AG09309 (cell line): ENCODE data around the gene FARP1.

Experiments
- DNase-seq: peaks from one replicate; pipeline ENCODE4 v3.0.0-alpha.2; 2010; ENCODE audit warnings: low read depth
- H3K4me3 ChIP-seq: 2 replicates; pipeline ENCODE4 v1.5.1; 2011; ENCODE audit warnings: mild to moderate bottlenecking, low read depth, low read length, moderate library complexity; ENCODE audit not compliant: control insufficient read depth
- CTCF ChIP-seq: IDR thresholded peaks from 2 replicates; pipeline ENCODE4 v1.5.1; 2011; ENCODE audit warnings: mild to moderate bottlenecking, low read depth, low read length, inconsistent platforms; ENCODE audit not compliant: insufficient read depth, control insufficient read depth; ENCODE audit errors: missing control alignments

FARP1 gene

DNA sequence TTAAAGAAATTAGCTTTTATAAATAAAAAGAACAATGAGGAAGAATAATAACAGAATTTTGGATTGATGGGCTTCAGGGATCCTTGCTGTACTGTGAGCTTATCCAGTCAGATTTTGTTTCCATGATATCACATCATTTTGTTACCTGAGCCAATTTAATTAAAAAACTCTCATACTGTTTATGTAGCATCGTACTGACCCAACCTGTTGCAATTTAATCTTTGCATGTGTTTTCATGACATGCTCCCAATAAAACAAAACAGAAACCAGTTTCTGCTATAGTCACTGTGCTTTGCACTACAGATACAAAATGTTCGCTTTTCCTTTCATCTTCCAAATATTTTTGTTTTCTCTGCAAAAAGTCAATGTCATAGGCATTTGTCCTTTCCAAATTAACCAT lies 143.9 kb downstream of the FARP1 start:
- no peak for DNase-seq
- no peak for TF ChIP-seq CTCF
- no peak overlapping the region for H3K4me3 ChIP-seq

GRCh38 chr13:98288211-98288610 lies 145.3 kb downstream of the FARP1 start:
- no peak overlapping the region for H3K4me3 ChIP-seq
- no peak for TF ChIP-seq CTCF
- DNase-seq = no peak

DNA sequence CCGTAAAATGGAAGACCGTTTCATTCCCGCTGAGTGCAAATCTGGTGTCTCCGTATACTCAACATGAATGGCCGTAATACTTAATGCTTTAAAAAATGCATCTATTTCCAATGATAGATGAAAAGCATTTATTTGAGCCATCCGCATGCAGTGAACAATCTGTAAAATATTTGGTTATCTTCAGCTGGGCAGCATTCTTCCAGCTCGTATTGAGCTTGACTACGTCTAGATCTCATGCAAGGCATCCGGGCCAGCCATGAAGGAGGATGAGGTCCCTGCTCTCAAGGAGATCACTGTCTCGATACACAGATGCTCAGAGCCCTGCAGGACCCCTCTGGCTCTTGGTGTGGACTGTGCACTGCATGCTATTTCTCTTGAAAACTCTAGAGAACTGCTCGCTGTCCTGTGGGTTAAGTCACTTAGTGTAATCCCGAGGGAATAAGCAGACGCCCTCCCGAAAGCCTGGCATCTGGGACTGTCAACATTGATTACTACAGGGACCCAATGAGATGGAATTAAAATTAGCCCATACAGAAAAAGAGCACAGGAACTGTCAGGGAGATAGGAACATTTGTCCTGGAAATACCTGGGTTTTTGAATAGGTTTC lies 146.5 kb downstream of the FARP1 start:
- no peak for TF ChIP-seq CTCF
- no peak overlapping the region for H3K4me3 ChIP-seq
- DNase-seq = no peak

DNA sequence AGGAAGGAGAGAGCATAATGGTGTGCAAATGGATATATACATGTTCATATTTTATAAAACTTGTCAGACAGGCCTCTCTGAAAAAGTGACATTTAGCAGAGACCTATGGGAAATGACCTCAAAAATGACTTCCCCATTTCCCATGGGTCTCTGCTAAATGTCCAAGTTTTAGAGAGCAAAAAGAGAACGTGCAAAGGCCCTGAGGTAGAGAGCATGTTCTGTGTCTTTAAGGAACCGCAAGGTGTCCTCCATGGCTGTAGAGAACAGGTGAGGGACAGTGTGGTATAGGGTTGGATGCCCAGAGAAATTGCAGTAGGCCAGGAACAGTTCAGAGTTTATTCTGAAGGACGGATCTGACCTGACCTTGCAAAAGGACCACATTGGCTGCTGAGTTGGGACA lies 147.4 kb downstream of the FARP1 start:
- no peak overlapping the region for H3K4me3 ChIP-seq
- no peak for DNase-seq
- TF ChIP-seq CTCF = no peak

- DNase-seq = no peak
- TF ChIP-seq CTCF = no peak
- no peak overlapping the region for H3K4me3 ChIP-seq
Measured at GRCh38 chr13:98291658-98292057, 148.8 kb downstream of the FARP1 start.

DNA sequence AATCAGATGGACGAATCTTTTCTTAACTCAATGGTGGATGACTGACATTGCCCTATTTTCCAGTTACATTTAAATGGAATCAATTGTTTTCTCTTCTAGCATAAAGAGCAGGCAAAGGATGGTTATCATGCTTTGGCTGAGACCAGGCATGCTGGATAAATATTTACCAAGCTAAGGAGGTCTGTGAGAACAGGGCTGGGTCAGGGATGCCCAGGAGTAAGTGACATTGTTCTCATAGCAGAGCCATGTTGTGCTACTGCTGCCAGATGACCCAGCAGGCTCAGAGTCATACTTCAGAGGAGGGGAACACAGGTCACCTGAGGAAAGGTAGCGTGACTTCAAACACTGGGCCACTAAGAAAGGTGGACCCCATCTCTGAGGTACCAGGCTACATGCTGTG lies 150.2 kb downstream of the FARP1 start:
- no peak for DNase-seq
- H3K4me3 ChIP-seq = no peak overlapping the region
- TF ChIP-seq CTCF = no peak
